ENCODE measurements around the gene SRC.

Gene SRC

GRCh38 chr20:37421988-37422387 lies 76.0 kb downstream of the SRC start:
- TF ChIP-seq TAF1 (IDR thresholded peaks at IDR 0.05; ENCODE audit: borderline replicate concordance, insufficient read depth, low read length) (no peak), REST (IDR thresholded peaks at IDR 0.05; ENCODE audit: insufficient read depth in 1 of 2, low read depth in 2 of 2, low read length in 2 of 2) (no peak), SIN3A (IDR thresholded peaks at IDR 0.05; ENCODE audit: borderline replicate concordance, insufficient read depth, low read length) (no peak), POLR2AphosphoS5 (IDR thresholded peaks at IDR 0.05; ENCODE audit: low read depth, low read length) (no peak), FOXP2 (optimal IDR thresholded peaks at IDR 0.05; ENCODE audit: borderline replicate concordance, extremely low read depth, extremely low read length, insufficient read depth) (no peak)

DNA sequence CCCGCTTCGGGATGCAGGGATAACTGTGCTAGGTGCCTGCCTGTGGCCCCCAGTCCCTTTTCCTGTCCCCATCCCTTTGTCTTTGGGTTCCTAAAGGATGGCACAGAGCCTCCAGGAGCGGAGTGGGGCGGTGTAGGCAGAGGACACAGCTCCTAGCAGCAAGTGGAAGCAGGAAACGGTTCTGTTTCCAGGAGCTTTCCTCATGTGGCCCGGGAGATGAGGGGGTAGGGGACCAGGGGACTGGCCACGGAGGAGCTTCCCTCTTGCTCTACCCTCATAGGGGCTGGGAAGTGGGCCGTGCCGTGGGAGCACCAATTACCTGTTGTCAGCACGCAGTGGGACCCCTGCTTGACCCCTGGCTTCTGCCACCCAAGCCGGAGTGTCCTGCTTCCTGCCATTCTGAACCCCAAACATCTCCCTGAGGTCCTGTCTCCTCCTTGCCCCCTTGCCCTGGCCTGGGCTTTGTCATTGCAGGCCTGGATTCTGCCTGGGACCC lies 76.9 kb downstream of the SRC start:
- TF ChIP-seq SIN3A (IDR thresholded peaks at IDR 0.05; ENCODE audit: borderline replicate concordance, insufficient read depth, low read length) (no peak), TAF1 (IDR thresholded peaks at IDR 0.05; ENCODE audit: borderline replicate concordance, insufficient read depth, low read length) (no peak), REST (IDR thresholded peaks at IDR 0.05; ENCODE audit: insufficient read depth in 1 of 2, low read depth in 2 of 2, low read length in 2 of 2) (no peak), POLR2AphosphoS5 (IDR thresholded peaks at IDR 0.05; ENCODE audit: low read depth, low read length) (no peak), FOXP2 (optimal IDR thresholded peaks at IDR 0.05; ENCODE audit: borderline replicate concordance, extremely low read depth, extremely low read length, insufficient read depth) (no peak)

- TF ChIP-seq POLR2AphosphoS5 (IDR thresholded peaks at IDR 0.05; ENCODE audit: low read depth, low read length), result no peak
- TF ChIP-seq SIN3A (IDR thresholded peaks at IDR 0.05; ENCODE audit: borderline replicate concordance, insufficient read depth, low read length), result no peak
- TF ChIP-seq TAF1 (IDR thresholded peaks at IDR 0.05; ENCODE audit: borderline replicate concordance, insufficient read depth, low read length), result no peak
- TF ChIP-seq FOXP2 (optimal IDR thresholded peaks at IDR 0.05; ENCODE audit: borderline replicate concordance, extremely low read depth, extremely low read length, insufficient read depth), result no peak
- no peak for TF ChIP-seq REST (IDR thresholded peaks at IDR 0.05; ENCODE audit: insufficient read depth in 1 of 2, low read depth in 2 of 2, low read length in 2 of 2)
These were observed 77.6 kb downstream of the SRC start for GRCh38 chr20:37423545-37423944.

GRCh38 chr20:37424062-37424851 lies 78.3 kb downstream of the SRC start:
- TF ChIP-seq FOXP2 (optimal IDR thresholded peaks at IDR 0.05; ENCODE audit: borderline replicate concordance, extremely low read depth, extremely low read length, insufficient read depth) (no peak), SIN3A (IDR thresholded peaks at IDR 0.05; ENCODE audit: borderline replicate concordance, insufficient read depth, low read length) (no peak), TAF1 (IDR thresholded peaks at IDR 0.05; ENCODE audit: borderline replicate concordance, insufficient read depth, low read length) (no peak), POLR2AphosphoS5 (IDR thresholded peaks at IDR 0.05; ENCODE audit: low read depth, low read length) (no peak), REST (IDR thresholded peaks at IDR 0.05; ENCODE audit: insufficient read depth in 1 of 2, low read depth in 2 of 2, low read length in 2 of 2) (no peak)
